ENCODE data around the gene KCNJ6. TPM values are rescaled to one million over a fixed set of nuclear protein-coding genes. Genes with fewer than 3 reads are reported as not detected.

The KCNJ6 gene
- total RNA-seq, 1 donor, result 0.36 TPM

DNA sequence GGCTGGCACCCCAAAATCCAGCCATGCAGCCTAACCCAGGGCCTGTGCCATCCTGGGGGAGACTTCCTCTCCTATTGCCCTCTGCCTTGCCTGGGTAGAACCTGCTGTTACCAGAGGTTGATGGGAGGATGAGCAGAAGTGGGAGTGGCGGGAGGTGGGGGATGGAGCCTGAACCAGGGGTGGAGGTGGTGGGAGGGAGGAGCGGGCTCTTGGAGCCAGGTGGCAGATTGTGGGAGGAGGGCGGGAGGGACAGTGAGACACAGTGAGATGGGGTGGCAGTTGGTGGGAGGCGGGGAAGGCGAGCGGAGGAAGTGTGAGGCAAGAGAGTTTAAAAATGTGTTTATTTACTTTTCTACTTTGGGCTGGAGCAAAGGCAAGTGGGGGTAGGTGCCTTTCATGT is 87.3 kb downstream of the KCNJ6 start:
- Histone ChIP-seq H3K4me2 (ENCODE audit: insufficient read depth, low read length) (no peak overlapping the region), H3K27ac (ENCODE audit: low read depth, low read length) (no peak overlapping the region), H2AFZ (ENCODE audit: low read length) (peak overlapping the region; percentile 20), H3K9me3 (ENCODE audit: low read depth, low read length) (no peaks in the 10 kb centered on the region), H3K79me2 (ENCODE audit: insufficient read depth, low read length) (no peaks in the 10 kb centered on the region), H4K20me1 (ENCODE audit: insufficient read depth, low read length) (no peaks in the 10 kb centered on the region), H3K4me3 (ENCODE audit: insufficient read depth, low read length) (no peak overlapping the region), H3K4me1 (ENCODE audit: insufficient read depth, low read length) (peaks cover 8% of the 10 kb centered on the region), H3K36me3 (ENCODE audit: insufficient read depth, low read length) (no peaks in the 10 kb centered on the region), H3K27me3 (ENCODE audit: insufficient read depth, low read length) (no peaks in the 10 kb centered on the region)
- TF ChIP-seq, protein P1, sequence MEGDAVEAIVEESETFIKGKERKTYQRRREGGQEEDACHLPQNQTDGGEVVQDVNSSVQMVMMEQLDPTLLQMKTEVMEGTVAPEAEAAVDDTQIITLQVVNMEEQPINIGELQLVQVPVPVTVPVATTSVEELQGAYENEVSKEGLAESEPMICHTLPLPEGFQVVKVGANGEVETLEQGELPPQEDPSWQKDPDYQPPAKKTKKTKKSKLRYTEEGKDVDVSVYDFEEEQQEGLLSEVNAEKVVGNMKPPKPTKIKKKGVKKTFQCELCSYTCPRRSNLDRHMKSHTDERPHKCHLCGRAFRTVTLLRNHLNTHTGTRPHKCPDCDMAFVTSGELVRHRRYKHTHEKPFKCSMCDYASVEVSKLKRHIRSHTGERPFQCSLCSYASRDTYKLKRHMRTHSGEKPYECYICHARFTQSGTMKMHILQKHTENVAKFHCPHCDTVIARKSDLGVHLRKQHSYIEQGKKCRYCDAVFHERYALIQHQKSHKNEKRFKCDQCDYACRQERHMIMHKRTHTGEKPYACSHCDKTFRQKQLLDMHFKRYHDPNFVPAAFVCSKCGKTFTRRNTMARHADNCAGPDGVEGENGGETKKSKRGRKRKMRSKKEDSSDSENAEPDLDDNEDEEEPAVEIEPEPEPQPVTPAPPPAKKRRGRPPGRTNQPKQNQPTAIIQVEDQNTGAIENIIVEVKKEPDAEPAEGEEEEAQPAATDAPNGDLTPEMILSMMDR (IDR thresholded peaks at IDR 0.05; ENCODE audit: extremely low read depth, low read depth, low read length), result no peak
- DNase-seq (ENCODE audit: insufficient read length, low spot score, missing footprints), result no peak

DNA sequence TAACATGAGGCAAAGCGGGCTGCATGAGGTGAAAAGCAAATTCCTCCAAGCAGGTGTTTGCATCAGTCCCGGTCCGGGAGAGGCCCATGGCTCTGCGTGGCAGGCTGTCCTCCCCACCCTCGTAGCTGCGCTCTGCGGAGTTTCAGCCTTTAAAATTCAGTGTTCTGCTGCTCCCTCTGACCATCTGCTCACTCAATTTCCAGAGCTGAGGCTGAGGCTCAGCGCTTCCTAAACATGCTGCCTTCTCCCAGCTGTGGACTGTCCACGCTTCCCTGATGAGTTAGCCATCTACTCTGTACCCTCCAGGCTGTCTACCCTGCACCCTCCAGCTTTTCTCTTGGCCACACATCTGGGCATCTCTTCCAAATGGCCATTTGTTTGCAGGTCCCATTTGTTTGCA is 87.7 kb downstream of the KCNJ6 start:
- H3K27me3 ChIP-seq (ENCODE audit: insufficient read depth, low read length), result no peaks in the 10 kb centered on the region
- TF ChIP-seq, protein P1 (IDR thresholded peaks at IDR 0.05; ENCODE audit: extremely low read depth, low read depth, low read length), result no peak
- DNase-seq (ENCODE audit: insufficient read length, low spot score, missing footprints), result no peak
- no peak overlapping the region for H2AFZ ChIP-seq (ENCODE audit: low read length)
- no peaks in the 10 kb centered on the region for H4K20me1 ChIP-seq (ENCODE audit: insufficient read depth, low read length)
- H3K79me2 ChIP-seq (ENCODE audit: insufficient read depth, low read length), result no peaks in the 10 kb centered on the region
- H3K27ac ChIP-seq (ENCODE audit: low read depth, low read length), result no peak overlapping the region
- no peak overlapping the region for H3K4me3 ChIP-seq (ENCODE audit: insufficient read depth, low read length)
- no peak overlapping the region for H3K4me2 ChIP-seq (ENCODE audit: insufficient read depth, low read length)
- H3K9me3 ChIP-seq (ENCODE audit: low read depth, low read length), result no peaks in the 10 kb centered on the region
- H3K36me3 ChIP-seq (ENCODE audit: insufficient read depth, low read length), result no peaks in the 10 kb centered on the region
- H3K4me1 ChIP-seq (ENCODE audit: insufficient read depth, low read length), result peaks cover 8% of the 10 kb centered on the region

DNA sequence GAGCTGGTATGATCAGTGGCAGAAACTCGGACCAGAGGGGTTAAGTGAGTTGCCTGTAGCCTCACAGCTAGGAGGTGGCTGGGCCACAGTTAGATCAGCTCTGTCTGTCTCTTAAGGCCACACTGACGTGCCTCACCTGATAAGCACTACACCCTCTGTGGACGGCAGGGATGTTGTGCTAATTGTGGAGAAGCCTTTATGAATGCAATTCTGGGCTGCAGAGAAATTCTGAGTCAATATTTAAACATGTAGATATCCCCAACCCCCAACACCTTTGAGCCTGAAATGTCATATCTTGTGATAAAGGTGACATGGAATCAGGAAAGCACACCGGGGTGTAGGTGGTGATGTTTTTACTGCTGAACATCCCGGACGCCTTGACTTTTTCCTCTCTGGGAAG is 88.3 kb downstream of the KCNJ6 start:
- TF ChIP-seq, protein P1 (IDR thresholded peaks at IDR 0.05; ENCODE audit: extremely low read depth, low read depth, low read length), result no peak
- Histone ChIP-seq H4K20me1 (ENCODE audit: insufficient read depth, low read length) (no peaks in the 10 kb centered on the region), H2AFZ (ENCODE audit: low read length) (no peak overlapping the region), H3K9me3 (ENCODE audit: low read depth, low read length) (no peaks in the 10 kb centered on the region), H3K27me3 (ENCODE audit: insufficient read depth, low read length) (no peaks in the 10 kb centered on the region), H3K27ac (ENCODE audit: low read depth, low read length) (no peak overlapping the region), H3K36me3 (ENCODE audit: insufficient read depth, low read length) (no peaks in the 10 kb centered on the region), H3K79me2 (ENCODE audit: insufficient read depth, low read length) (no peaks in the 10 kb centered on the region), H3K4me1 (ENCODE audit: insufficient read depth, low read length) (peaks cover 8% of the 10 kb centered on the region), H3K4me3 (ENCODE audit: insufficient read depth, low read length) (no peak overlapping the region), H3K4me2 (ENCODE audit: insufficient read depth, low read length) (no peak overlapping the region)
- DNase-seq (ENCODE audit: insufficient read length, low spot score, missing footprints), result no peak

DNA sequence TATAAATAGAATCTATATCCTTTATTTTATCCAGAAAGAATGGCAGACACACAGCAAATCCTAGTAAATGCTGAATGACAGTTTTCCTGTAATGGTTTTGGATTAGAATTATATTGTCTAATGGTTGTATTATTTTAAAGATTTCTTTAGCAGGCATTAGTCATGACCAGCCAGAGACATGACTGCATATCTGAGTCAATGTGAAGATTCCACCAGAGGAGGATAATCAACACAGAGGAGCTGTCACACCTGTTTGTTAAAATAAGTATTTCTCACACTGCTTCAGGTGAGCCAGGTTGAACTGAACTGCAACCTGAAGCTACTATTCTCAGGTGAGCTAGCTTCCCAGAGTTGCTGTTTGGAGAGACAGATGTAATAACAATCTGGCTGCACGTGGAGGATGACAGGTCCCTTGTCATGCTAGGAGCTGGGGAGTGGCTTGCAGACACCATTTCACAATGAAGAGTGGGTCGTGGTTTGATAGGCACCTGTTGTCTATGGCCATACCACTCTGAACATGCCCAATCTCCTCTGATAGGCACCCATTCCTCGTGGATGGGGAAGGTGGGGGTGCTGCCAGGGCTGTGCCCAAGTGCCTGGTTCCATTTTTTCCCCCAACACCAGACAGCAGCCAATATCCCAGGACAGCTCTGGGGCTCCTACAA is 94.3 kb downstream of the KCNJ6 start:
- Histone ChIP-seq H3K79me2 (ENCODE audit: insufficient read depth, low read length) (no peaks in the 10 kb centered on the region), H3K27ac (ENCODE audit: low read depth, low read length) (no peak overlapping the region), H3K36me3 (ENCODE audit: insufficient read depth, low read length) (no peaks in the 10 kb centered on the region), H4K20me1 (ENCODE audit: insufficient read depth, low read length) (no peaks in the 10 kb centered on the region), H3K4me3 (ENCODE audit: insufficient read depth, low read length) (no peak overlapping the region), H2AFZ (ENCODE audit: low read length) (no peak overlapping the region), H3K4me1 (ENCODE audit: insufficient read depth, low read length) (peaks cover 11% of the 10 kb centered on the region), H3K4me2 (ENCODE audit: insufficient read depth, low read length) (no peak overlapping the region), H3K27me3 (ENCODE audit: insufficient read depth, low read length) (no peaks in the 10 kb centered on the region), H3K9me3 (ENCODE audit: low read depth, low read length) (no peaks in the 10 kb centered on the region)
- peak; percentile 82 for DNase-seq (ENCODE audit: insufficient read length, low spot score, missing footprints)
- TF ChIP-seq, protein P1 (IDR thresholded peaks at IDR 0.05; ENCODE audit: extremely low read depth, low read depth, low read length), result no peak
